WTC11 (cell line): ENCODE results near the gene TRIOBP. TPM values are rescaled to one million over a fixed set of nuclear protein-coding genes. Genes with fewer than 3 reads are reported as not detected.

Experiments used
- ATAC-seq: fragments of 200-7000 bp; cut with Tn5 transposase; 2 replicates; pipeline ENCODE4 v1.10.0; 2021; ENCODE audit warnings: mild to moderate bottlenecking, moderate library complexity
- CTCF ChIA-PET: fragments of 300-600 bp; sonication (Branson Sonifier 250); formaldehyde crosslinking; loops from one replicate; lab custom pipeline; 2021; ENCODE audit warnings: antibody characterized with exemption; lab: Charles Lee
- POLR2A ChIA-PET: fragments of 350-600 bp; sonication (Branson Sonifier 250); formaldehyde crosslinking; loops from one replicate; lab custom pipeline; 2021; ENCODE audit warnings: antibody characterized with exemption; lab: Charles Lee
- DNase-seq: peaks from one replicate; pipeline ENCODE4 v3.0.0; 2021; ENCODE audit warnings: low spot score
- H3K27ac Mint-ChIP-seq: 2 replicates; pipeline ENCODE4 v1.8.0; 2021; ENCODE audit warnings: mixed read lengths
- H3K27me3 Mint-ChIP-seq: 2 replicates; pipeline ENCODE4 v1.8.0; 2021; ENCODE audit warnings: low read depth, mild to moderate bottlenecking, moderate library complexity, mixed read lengths
- H3K36me3 Mint-ChIP-seq: 2 replicates; pipeline ENCODE4 v1.8.0; 2021; ENCODE audit warnings: mixed read lengths
- H3K4me1 Mint-ChIP-seq: 2 replicates; pipeline ENCODE4 v1.8.0; 2022; ENCODE audit warnings: mixed read lengths
- H3K4me3 Mint-ChIP-seq: 2 replicates; pipeline ENCODE4 v1.8.0; 2021; ENCODE audit warnings: mild to moderate bottlenecking, moderate library complexity, mixed read lengths
- H3K9me3 Mint-ChIP-seq: 2 replicates; pipeline ENCODE4 v1.8.0; 2021; ENCODE audit warnings: mixed read lengths
- ATF6 ChIP-seq: sonication (generic); formaldehyde crosslinking; IDR thresholded peaks from 2 replicates; pipeline ENCODE4 v1.8.1; 2023; ENCODE audit warnings: mild to moderate bottlenecking, missing genetic modification reagents
- CREM ChIP-seq: sonication (generic); formaldehyde crosslinking; IDR thresholded peaks from 2 replicates; pipeline ENCODE4 v1.8.1; 2022; ENCODE audit warnings: mild to moderate bottlenecking, missing genetic modification reagents, moderate library complexity
- EMX1 ChIP-seq: fragments of 250-450 bp; sonication (Bioruptor Pico); IDR thresholded peaks from 2 replicates; pipeline ENCODE4 v1.8.0; 2021; ENCODE audit warnings: mild to moderate bottlenecking
- GABPB1 ChIP-seq: sonication (generic); formaldehyde crosslinking; IDR thresholded peaks from 2 replicates; pipeline ENCODE4 v1.8.1; 2023; ENCODE audit warnings: mild to moderate bottlenecking, missing genetic modification reagents
- KAT7 ChIP-seq: sonication (generic); formaldehyde crosslinking; IDR thresholded peaks from 2 replicates; pipeline ENCODE4 v1.8.1; 2023; ENCODE audit warnings: missing genetic modification reagents, mild to moderate bottlenecking, borderline replicate concordance
- MYBL2 ChIP-seq: sonication (generic); formaldehyde crosslinking; IDR thresholded peaks from 2 replicates; pipeline ENCODE4 v1.8.1; 2023; ENCODE audit warnings: mild to moderate bottlenecking, moderate library complexity, missing genetic modification reagents
- NFE2L1 ChIP-seq: sonication (generic); formaldehyde crosslinking; IDR thresholded peaks from 2 replicates; pipeline ENCODE4 v1.8.1; 2023; ENCODE audit warnings: missing genetic modification reagents
- NR1H2 ChIP-seq: sonication (generic); formaldehyde crosslinking; IDR thresholded peaks from 2 replicates; pipeline ENCODE4 v1.9.0; 2021; ENCODE audit warnings: mild to moderate bottlenecking, moderate library complexity, missing genetic modification reagents
- RORB ChIP-seq: fragments of 250-450 bp; sonication (Bioruptor Pico); IDR thresholded peaks from 2 replicates; pipeline ENCODE4 v1.9.0; 2021; ENCODE audit warnings: mild to moderate bottlenecking
- SMAD4 ChIP-seq: sonication (generic); formaldehyde crosslinking; IDR thresholded peaks from 2 replicates; pipeline ENCODE4 v1.8.0; 2022; ENCODE audit warnings: mild to moderate bottlenecking, missing genetic modification reagents
- TCF7 ChIP-seq: sonication (generic); formaldehyde crosslinking; IDR thresholded peaks from 2 replicates; pipeline ENCODE4 v1.8.0; 2022; ENCODE audit warnings: mild to moderate bottlenecking, low read depth, missing genetic modification reagents, moderate library complexity
- USF1 ChIP-seq: sonication (generic); formaldehyde crosslinking; IDR thresholded peaks from 2 replicates; pipeline ENCODE4 v1.8.0; 2022; ENCODE audit warnings: mild to moderate bottlenecking, missing genetic modification reagents
- ZNF423 ChIP-seq: fragments of 250-450 bp; sonication (Bioruptor Pico); IDR thresholded peaks from 2 replicates; pipeline ENCODE4 v2.1.2; 2022; ENCODE audit warnings: mild to moderate bottlenecking, moderate library complexity
- ZNF671 ChIP-seq: fragments of 250-450 bp; sonication (Bioruptor Pico); IDR thresholded peaks from 2 replicates; pipeline ENCODE4 v1.8.0; 2021; ENCODE audit warnings: mild to moderate bottlenecking
- total RNA-seq: library from RNA; stranded (reverse); gene quantifications from 3 replicates; pipeline ENCODE4 v1.2.3, GENCODE V29; 2021
- TF ChIP-seq, protein P1 (sequence below): sonication (generic); formaldehyde crosslinking; conservative IDR thresholded peaks from 2 replicates; pipeline ENCODE4 v1.8.1; 2022; ENCODE audit warnings: mild to moderate bottlenecking, missing genetic modification reagents
- TF ChIP-seq, protein P2 (sequence below): sonication (generic); formaldehyde crosslinking; IDR thresholded peaks from 2 replicates; pipeline ENCODE4 v1.8.0; 2022; ENCODE audit warnings: missing genetic modification reagents
- TF ChIP-seq, protein P3 (sequence below): fragments of 250-450 bp; sonication (Bioruptor Pico); IDR thresholded peaks from 2 replicates; pipeline ENCODE4 v1.9.0; 2021; ENCODE audit warnings: moderate library complexity, mild to moderate bottlenecking, inconsistent platforms, borderline replicate concordance
- TF ChIP-seq, protein P4 (sequence below): sonication (generic); formaldehyde crosslinking; IDR thresholded peaks from 2 replicates; pipeline ENCODE4 v1.8.0; 2023; ENCODE audit warnings: missing genetic modification reagents, mild to moderate bottlenecking, borderline replicate concordance

The TRIOBP gene
- total RNA-seq, 1 experiment from 2014 or later = 54.0 TPM

DNA sequence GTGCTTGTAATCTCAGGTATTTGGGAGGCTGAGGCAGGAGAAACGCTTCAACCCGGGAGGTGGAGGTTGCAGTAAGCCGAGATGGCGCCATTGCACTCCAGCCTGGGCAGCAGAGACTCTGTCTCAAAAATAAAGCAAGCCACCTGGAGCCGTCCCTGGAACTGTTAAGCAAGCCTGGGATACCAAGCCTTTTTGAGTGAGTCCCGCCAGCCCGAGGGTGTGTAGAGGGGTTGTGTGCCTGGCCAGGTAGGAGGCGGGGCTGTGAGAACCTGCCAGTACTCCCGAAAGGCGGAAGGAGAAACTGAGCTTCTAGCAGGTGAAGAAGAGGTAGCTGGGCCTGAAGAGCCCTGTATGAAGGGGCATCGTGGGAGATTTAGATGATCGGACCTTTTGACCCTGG is 52.4 kb downstream of the TRIOBP start:
- no peak for DNase-seq
- H3K4me3 Mint-ChIP-seq = no peak overlapping the region
- H3K9me3 Mint-ChIP-seq = no peaks in the 10 kb centered on the region
- peaks cover 25% of the 10 kb centered on the region for H3K27me3 Mint-ChIP-seq
- H3K36me3 Mint-ChIP-seq = peaks cover 2% of the 10 kb centered on the region; the same call in 1 of the 2 replicates
- CTCF ChIA-PET = interaction anchor here (1.4 to 4.5 kb wide), 2 partner anchors 33 to 106 kb away, joined by 5 to 24 read pairs; no protein-coding TSS in a partner anchor
- H3K4me1 Mint-ChIP-seq = peaks cover 18% of the 10 kb centered on the region
- TF ChIP-seq, protein P1, sequence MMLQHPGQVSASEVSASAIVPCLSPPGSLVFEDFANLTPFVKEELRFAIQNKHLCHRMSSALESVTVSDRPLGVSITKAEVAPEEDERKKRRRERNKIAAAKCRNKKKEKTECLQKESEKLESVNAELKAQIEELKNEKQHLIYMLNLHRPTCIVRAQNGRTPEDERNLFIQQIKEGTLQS (CRISPR knock-in tag) = no peak
- TF ChIP-seq, protein P2, sequence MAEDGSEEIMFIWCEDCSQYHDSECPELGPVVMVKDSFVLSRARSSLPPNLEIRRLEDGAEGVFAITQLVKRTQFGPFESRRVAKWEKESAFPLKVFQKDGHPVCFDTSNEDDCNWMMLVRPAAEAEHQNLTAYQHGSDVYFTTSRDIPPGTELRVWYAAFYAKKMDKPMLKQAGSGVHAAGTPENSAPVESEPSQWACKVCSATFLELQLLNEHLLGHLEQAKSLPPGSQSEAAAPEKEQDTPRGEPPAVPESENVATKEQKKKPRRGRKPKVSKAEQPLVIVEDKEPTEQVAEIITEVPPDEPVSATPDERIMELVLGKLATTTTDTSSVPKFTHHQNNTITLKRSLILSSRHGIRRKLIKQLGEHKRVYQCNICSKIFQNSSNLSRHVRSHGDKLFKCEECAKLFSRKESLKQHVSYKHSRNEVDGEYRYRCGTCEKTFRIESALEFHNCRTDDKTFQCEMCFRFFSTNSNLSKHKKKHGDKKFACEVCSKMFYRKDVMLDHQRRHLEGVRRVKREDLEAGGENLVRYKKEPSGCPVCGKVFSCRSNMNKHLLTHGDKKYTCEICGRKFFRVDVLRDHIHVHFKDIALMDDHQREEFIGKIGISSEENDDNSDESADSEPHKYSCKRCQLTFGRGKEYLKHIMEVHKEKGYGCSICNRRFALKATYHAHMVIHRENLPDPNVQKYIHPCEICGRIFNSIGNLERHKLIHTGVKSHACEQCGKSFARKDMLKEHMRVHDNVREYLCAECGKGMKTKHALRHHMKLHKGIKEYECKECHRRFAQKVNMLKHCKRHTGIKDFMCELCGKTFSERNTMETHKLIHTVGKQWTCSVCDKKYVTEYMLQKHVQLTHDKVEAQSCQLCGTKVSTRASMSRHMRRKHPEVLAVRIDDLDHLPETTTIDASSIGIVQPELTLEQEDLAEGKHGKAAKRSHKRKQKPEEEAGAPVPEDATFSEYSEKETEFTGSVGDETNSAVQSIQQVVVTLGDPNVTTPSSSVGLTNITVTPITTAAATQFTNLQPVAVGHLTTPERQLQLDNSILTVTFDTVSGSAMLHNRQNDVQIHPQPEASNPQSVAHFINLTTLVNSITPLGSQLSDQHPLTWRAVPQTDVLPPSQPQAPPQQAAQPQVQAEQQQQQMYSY (CRISPR knock-in tag) = no peak
- TF ChIP-seq MYBL2 (CRISPR knock-in tag) (no peak), CREM (CRISPR knock-in tag) (no peak)
- TF ChIP-seq, protein P3, sequence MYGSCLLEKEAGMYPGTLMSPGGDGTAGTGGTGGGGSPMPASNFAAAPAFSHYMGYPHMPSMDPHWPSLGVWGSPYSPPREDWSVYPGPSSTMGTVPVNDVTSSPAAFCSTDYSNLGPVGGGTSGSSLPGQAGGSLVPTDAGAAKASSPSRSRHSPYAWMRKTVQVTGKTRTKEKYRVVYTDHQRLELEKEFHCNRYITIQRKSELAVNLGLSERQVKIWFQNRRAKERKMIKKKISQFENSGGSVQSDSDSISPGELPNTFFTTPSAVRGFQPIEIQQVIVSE = no peak
- TF ChIP-seq, all 79 proteins: peak for 0
- no peak for ATAC-seq
- H3K27ac Mint-ChIP-seq = 0 out of 2 replicates have a peak overlapping the region, but pooled peaks have one; percentile 32
- POLR2A ChIA-PET = interaction anchor here (0.6 kb wide), 3 partner anchors 22 to 115 kb away, joined by 4 to 8 read pairs (median 4); no protein-coding TSS in a partner anchor

DNA sequence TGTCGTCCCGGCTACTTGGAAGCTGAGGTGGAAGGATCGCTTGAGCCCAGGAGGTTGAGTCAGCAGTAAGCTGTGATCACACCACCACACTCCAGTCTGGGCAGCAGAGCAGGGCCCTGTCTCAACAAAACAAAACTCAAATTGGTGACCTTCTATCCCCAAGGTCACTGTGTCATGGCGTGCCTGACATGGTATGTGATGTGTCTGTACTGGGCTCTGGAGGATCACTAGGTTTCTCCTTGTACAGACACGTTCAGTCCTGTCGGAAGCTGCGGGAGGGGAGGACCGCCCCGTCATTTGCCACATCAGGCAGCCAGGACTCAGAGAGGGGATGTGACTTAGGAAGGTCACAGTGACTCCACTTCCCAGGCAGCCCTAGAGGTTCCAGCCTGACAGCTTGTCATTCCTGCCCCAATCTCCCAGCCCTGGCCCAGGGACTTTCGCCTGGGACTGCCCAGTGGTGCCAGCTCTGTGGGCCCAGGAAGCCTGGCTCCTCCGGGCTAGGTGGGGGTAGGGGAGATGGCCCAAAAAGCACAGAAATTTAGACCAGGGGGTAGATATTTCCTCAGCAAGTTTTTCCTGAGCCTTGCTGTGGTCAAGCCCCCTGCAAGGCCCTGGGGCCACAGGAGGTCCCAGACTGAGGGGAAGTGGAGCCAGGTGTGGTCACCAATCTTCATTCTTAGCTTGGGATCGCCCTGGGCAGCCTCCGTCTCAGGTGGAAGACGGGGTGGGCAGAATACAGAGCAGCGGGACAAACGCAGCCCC is 53.2 kb downstream of the TRIOBP start:
- ChIA-PET POLR2A (interaction anchor here (0.6 kb wide), 2 partner anchors 22 to 28 kb away, joined by 4 to 8 read pairs; no protein-coding TSS in a partner anchor), CTCF (interaction anchor here (0.7 to 4.5 kb wide), 3 partner anchors 32 to 107 kb away, joined by 5 to 24 read pairs (median 6); no protein-coding TSS in a partner anchor)
- DNase-seq (no peak), ATAC-seq (no peak)
- H3K4me1 Mint-ChIP-seq = peaks cover 17% of the 10 kb centered on the region
- no peak overlapping the region for H3K4me3 Mint-ChIP-seq
- H3K27me3 Mint-ChIP-seq = peaks cover 17% of the 10 kb centered on the region
- H3K36me3 Mint-ChIP-seq = peaks cover 7% of the 10 kb centered on the region; the same call in 1 of the 2 replicates
- no peak overlapping the region for H3K27ac Mint-ChIP-seq
- H3K9me3 Mint-ChIP-seq = no peaks in the 10 kb centered on the region
- TF ChIP-seq TCF7 (no peak), ATF6 (CRISPR knock-in tag) (no peak), EMX1 (CRISPR knock-in tag) (no peak), RORB (CRISPR knock-in tag) (no peak), ZNF423 (CRISPR knock-in tag) (no peak), KAT7 (CRISPR knock-in tag) (no peak), GABPB1 (CRISPR knock-in tag) (no peak), SMAD4 (CRISPR knock-in tag) (no peak), NR1H2 (CRISPR knock-in tag) (no peak), NFE2L1 (CRISPR knock-in tag) (no peak), ZNF671 (no peak), USF1 (CRISPR knock-in tag) (no peak)
- TF ChIP-seq, protein P1 (CRISPR knock-in tag) = no peak
- TF ChIP-seq, protein P4, sequence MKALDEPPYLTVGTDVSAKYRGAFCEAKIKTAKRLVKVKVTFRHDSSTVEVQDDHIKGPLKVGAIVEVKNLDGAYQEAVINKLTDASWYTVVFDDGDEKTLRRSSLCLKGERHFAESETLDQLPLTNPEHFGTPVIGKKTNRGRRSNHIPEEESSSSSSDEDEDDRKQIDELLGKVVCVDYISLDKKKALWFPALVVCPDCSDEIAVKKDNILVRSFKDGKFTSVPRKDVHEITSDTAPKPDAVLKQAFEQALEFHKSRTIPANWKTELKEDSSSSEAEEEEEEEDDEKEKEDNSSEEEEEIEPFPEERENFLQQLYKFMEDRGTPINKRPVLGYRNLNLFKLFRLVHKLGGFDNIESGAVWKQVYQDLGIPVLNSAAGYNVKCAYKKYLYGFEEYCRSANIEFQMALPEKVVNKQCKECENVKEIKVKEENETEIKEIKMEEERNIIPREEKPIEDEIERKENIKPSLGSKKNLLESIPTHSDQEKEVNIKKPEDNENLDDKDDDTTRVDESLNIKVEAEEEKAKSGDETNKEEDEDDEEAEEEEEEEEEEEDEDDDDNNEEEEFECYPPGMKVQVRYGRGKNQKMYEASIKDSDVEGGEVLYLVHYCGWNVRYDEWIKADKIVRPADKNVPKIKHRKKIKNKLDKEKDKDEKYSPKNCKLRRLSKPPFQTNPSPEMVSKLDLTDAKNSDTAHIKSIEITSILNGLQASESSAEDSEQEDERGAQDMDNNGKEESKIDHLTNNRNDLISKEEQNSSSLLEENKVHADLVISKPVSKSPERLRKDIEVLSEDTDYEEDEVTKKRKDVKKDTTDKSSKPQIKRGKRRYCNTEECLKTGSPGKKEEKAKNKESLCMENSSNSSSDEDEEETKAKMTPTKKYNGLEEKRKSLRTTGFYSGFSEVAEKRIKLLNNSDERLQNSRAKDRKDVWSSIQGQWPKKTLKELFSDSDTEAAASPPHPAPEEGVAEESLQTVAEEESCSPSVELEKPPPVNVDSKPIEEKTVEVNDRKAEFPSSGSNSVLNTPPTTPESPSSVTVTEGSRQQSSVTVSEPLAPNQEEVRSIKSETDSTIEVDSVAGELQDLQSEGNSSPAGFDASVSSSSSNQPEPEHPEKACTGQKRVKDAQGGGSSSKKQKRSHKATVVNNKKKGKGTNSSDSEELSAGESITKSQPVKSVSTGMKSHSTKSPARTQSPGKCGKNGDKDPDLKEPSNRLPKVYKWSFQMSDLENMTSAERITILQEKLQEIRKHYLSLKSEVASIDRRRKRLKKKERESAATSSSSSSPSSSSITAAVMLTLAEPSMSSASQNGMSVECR (CRISPR knock-in tag) = no peak
- TF ChIP-seq, protein P3 = no peak
